Ovary (tissue), 9 donors: ENCODE measurements around the gene TRIM44. TPM values are rescaled to one million over a fixed set of nuclear protein-coding genes. Genes with fewer than 3 reads are reported as not detected.

ENCODE experiments used
- DNase-seq, 5 donors: peaks; one replicate each; pipeline ENCODE4 v3.0.0-alpha.2; 2019 to 2020
- H3K27ac ChIP-seq, 2 donors: fragments of 200-600 bp; one replicate each; pipeline versions ENCODE4 v1.5.1 to v1.8.0; 2019 to 2022
- H3K27me3 ChIP-seq: fragments of 200-600 bp; one replicate; pipeline ENCODE4 v1.8.0; 2022
- H3K36me3 ChIP-seq: fragments of 200-600 bp; sonication (generic); one replicate; pipeline ENCODE4 v1.5.1; 2019
- H3K4me1 ChIP-seq: one replicate; pipeline ENCODE4 v1.8.1; 2013; ENCODE audit warnings: mild to moderate bottlenecking, moderate library complexity; ENCODE audit not compliant: insufficient read depth
- H3K4me3 ChIP-seq: fragments of 200-600 bp; sonication (generic); one replicate; pipeline ENCODE4 v1.5.1; 2017
- H3K9me3 ChIP-seq, 2 donors: fragments of 200-600 bp in 1 of 2; sonication (generic) in 1 of 2; one replicate each; pipeline versions ENCODE4 v1.5.1 to v1.8.1; 2013 to 2019; ENCODE audit warnings: mild to moderate bottlenecking in 1 of 2, moderate library complexity in 1 of 2
- CTCF ChIP-seq, 3 donors: fragments of 450-650 bp in 2 of 3; fragments of 200-600 bp in 1 of 3; IDR thresholded peaks; one replicate each; pipeline versions ENCODE4 v1.5.1 to v1.8.0; 2016 to 2022; ENCODE audit warnings: antibody characterized with exemption in 3 of 3, mild to moderate bottlenecking in 1 of 3
- EP300 ChIP-seq: sonication (generic); formaldehyde crosslinking; IDR thresholded peaks from one replicate; pipeline ENCODE4 v1.6.1; 2017; ENCODE audit warnings: antibody characterized with exemption
- POLR2A ChIP-seq: fragments of 450-650 bp; IDR thresholded peaks from one replicate; pipeline ENCODE4 v1.6.1; 2017; ENCODE audit warnings: antibody characterized with exemption, mild to moderate bottlenecking, moderate library complexity
- WGBS, 3 donors: extraction: QIAGEN DNeasy Blood & Tissue Kit in 1 of 3; methylation state at CpG; one replicate each; pipeline versions ENCODE4 v1.1.5 to v1.1.7; 2013 to 2017; 5-methylcytosine and 5-hydroxymethylcytosine counted together
- intact Hi-C, 4 donors: fragments of 100-400 bp; cut with DNase I; formaldehyde crosslinking; loops; one replicate each; pipeline versions ENCODE4 v1.11.0 to v1.15.1; 2022 to 2023
- polyA plus RNA-seq, 2 donors: library from polyadenylated mRNA; stranded (reverse); fragments of 200-250 nt in 1 of 2; fragments of 350-450 nt in 1 of 2; fragmentation: Illumina TruSeq in 1 of 2; extraction: RNeasy Lipid Tissue Mini Kit (QIAGEN cat#74804) in 1 of 2; gene quantifications; one replicate each; pipeline ENCODE4 v1.2.3, GENCODE V29; 2013 to 2014
- total RNA-seq, 7 donors: library from RNA; depleted of rRNA in 2 of 7; stranded (reverse); fragments of >200 nt in 2 of 7; fragmentation: NEBNext Ultra II Directional in 3 of 7; extraction: Animal tissue kit (Norgen Biotek cat#: 25700) in 3 of 7; gene quantifications; one replicate each; pipeline versions ENCODE4 v1.1.0 to v1.2.4, GENCODE V29; 2016 to 2023
- donor health status: DM: no; HTN: no; CAD: no; lungs with moderate emphysema.
- donor health status: DM: no; HTN: no; CAD: no.
- donor health status: Bipolar disorder and iron deficiency.
- donor health status: DM: yes; HTN: yes; CAD: no.
- donor health status: DM: no; HTN: no; CAD: no.
- donor health status: DM: yes; HTN: yes; CAD: no.

The TRIM44 gene
- total and polyA plus RNA-seq, 9 donors, result 9.9 to 54.6 (median 45.7) TPM

DNA sequence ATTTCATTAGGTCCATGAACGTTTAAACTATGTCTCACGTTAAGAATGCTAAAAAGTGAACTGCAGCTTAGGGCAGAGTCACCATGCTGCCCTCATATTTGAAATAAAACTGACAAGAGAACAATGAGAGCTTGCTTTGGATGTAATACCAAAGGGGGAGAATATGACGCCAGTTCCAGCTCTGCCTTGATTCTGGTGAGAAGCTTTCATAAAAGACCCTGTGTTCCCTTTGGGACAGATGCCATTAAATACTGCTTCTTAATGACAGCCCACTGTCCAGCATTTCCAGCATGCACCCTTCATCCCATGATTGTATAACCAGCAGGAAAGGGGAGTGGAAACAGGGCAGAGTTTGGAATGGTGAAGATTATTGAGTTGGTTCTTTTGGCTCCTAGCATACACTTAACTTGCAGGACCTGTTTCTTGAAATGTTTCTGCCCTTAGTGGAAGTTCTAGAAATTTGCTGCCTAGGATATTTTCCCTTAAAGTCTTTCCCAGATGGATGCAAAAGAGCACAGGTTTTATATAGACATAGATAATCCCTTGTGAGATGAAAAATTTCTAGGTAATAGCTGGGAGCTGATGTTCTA is 142.0 kb downstream of the TRIM44 start:
- no peak overlapping the region for H3K27ac ChIP-seq
- DNase-seq, result no peak
- no peaks in the 10 kb centered on the region for H3K9me3 ChIP-seq
- no peaks in the 10 kb centered on the region for H3K27me3 ChIP-seq
- 19 to 34% (median 32%) methylated on average over 3 of the region's 3 CpGs for WGBS, 3 donors
- intact Hi-C loops, result no loop called here
- TF ChIP-seq CTCF (IDR thresholded peaks at IDR 0.05) (no peak), EP300 (no peak), POLR2A (no peak)
- no peak overlapping the region for H3K4me3 ChIP-seq
- no peaks in the 10 kb centered on the region for H3K4me1 ChIP-seq
- H3K36me3 ChIP-seq, result no peaks in the 10 kb centered on the region

GRCh38 chr11:35809561-35809960 is 147.0 kb downstream of the TRIM44 start:
- Histone ChIP-seq H3K9me3 (no peaks in the 10 kb centered on the region), H3K27me3 (no peaks in the 10 kb centered on the region), H3K4me3 (no peak overlapping the region), H3K4me1 (peaks cover 8% of the 10 kb centered on the region), H3K27ac (no peak overlapping the region), H3K36me3 (no peaks in the 10 kb centered on the region)
- TF ChIP-seq CTCF (IDR thresholded peaks at IDR 0.05) (no peak), EP300 (no peak), POLR2A (no peak)
- intact Hi-C loops, result no loop called here
- WGBS, 3 donors, result 73 to 75% (median 73%) methylated on average over 4 of the region's 4 CpGs
- no peak for DNase-seq

DNA sequence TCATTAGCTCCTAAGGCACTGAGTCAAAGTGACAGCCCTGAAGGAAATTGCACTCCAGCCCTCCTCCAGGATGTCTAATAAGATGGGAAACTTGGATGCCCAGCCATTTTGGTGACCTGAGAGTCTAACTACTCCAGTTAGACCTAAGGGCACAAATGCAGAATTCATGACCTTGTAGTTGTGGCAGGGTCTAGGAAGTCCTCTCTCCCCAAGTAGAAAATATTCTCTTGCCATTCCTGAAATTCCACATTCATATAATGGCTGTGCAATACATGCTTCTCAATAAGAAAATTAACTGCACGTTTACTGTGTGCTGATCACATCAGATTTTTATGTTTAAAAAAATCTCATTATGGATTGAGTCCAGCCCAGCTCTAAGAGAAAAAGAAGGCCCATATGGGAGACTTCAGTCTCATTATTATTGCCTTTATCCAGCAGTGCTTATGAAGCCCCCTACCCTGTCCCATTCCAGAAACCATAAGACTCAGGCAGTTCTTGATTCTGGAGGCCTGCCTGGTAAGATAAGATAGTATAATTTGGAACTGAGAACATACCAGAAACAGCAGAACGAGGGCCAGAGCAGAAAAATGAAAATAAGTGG is 147.6 kb downstream of the TRIM44 start:
- DNase-seq, result no peak
- no peaks in the 10 kb centered on the region for H3K27me3 ChIP-seq
- H3K36me3 ChIP-seq, result no peaks in the 10 kb centered on the region
- 12 to 23% (median 14%) methylated on average over 2 of the region's 2 CpGs for WGBS, 3 donors
- H3K4me1 ChIP-seq, result peaks cover 8% of the 10 kb centered on the region
- TF ChIP-seq POLR2A, result no peak
- H3K4me3 ChIP-seq, result no peak overlapping the region
- intact Hi-C loops, result loop anchor here in 2 of 4 donors (5.0 to 10.0 kb wide), 2 partner anchors 195 to 1777 kb away; partner anchors contain the start of gene FJX1 (in 1 of the 2)
- H3K27ac ChIP-seq, result no peak overlapping the region
- H3K9me3 ChIP-seq, result no peaks in the 10 kb centered on the region

- no peak overlapping the region for H3K4me3 ChIP-seq
- TF ChIP-seq EP300 (no peak), POLR2A (no peak), CTCF (IDR thresholded peaks at IDR 0.05) (no peak)
- no peak for DNase-seq
- intact Hi-C loops, result loop anchor here in 2 of 4 donors (5.0 to 10.0 kb wide), 2 partner anchors 197 to 1776 kb away; partner anchors contain the start of gene FJX1 (in 1 of the 2)
- no peak overlapping the region for H3K27ac ChIP-seq
- H3K4me1 ChIP-seq, result peaks cover 10% of the 10 kb centered on the region
- H3K9me3 ChIP-seq, result no peaks in the 10 kb centered on the region
- H3K36me3 ChIP-seq, result no peaks in the 10 kb centered on the region
- H3K27me3 ChIP-seq, result no peaks in the 10 kb centered on the region
- WGBS, 3 donors, result 86 to 89% (median 87%) methylated on average over 2 of the region's 2 CpGs
Measured at GRCh38 chr11:35811783-35812182, 149.2 kb downstream of the TRIM44 start.

GRCh38 chr11:35812828-35813227 is 150.3 kb downstream of the TRIM44 start:
- Histone ChIP-seq H3K27me3 (no peaks in the 10 kb centered on the region), H3K36me3 (no peaks in the 10 kb centered on the region), H3K4me3 (no peak overlapping the region), H3K4me1 (peaks cover 10% of the 10 kb centered on the region), H3K9me3 (no peaks in the 10 kb centered on the region), H3K27ac (peak overlapping the region in 1 of 2 donors; percentile 1)
- DNase-seq, result peak; percentile 29 to 67 (median 39)
- TF ChIP-seq EP300 (no peak), CTCF (IDR thresholded peaks at IDR 0.05) (no peak), POLR2A (no peak)
- intact Hi-C loops, result loop anchor here in 2 of 4 donors (5.0 to 10.0 kb wide), 2 partner anchors 198 to 1774 kb away; partner anchors contain the start of gene FJX1 (in 1 of the 2)
- WGBS, 3 donors, result 16 to 23% (median 19%) methylated on average over 4 of the region's 4 CpGs
